Measurements from ENCODE around the gene ENG.

The ENG gene

DNA sequence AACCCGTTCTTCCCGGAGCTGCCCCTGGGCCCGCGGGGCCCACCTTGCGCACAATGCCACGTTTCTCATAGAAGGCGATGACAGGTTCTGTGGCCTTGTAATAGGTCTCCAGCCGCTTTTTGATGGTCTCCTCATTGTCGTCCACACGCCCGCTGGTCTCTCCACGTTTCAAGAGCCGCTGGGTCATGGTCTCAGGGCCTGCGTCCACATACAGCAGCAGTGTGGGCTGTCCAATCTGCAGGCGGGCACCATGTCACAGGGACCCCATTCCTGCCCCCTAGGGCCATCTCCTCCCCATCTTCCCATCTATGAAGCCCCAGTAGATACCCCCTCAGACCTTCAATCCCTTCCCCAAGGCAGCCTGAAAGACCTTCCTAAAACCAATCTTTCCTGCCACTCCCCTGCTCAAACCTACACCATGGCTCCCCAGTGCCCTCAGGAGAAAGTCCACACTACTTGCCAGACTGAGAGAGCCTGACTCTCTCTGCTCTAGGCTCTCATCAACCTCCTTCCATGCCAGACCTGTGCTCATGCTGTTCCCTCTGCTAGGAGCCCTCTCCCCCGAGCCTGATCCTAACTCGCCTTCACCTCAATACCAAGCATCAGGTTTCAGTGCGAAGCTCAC, 13.9 kb upstream of the ENG start:
- in situ Hi-C loops (cut with HindIII; ENCODE audit: low pct_ligation_motif_present, low sequenced_read_pairs): loop anchor here (25.0 kb wide), 1 partner anchor 106 kb away; no protein-coding TSS in a partner anchor
- Histone ChIP-seq H3K4me3 (ENCODE audit: low read depth, low read length) (no peak overlapping the region), H3K27ac (no peak overlapping the region), H3K36me3 (replicated peaks) (peaks cover 14% of the 10 kb centered on the region), H3K27me3 (replicated peaks) (no peaks in the 10 kb centered on the region)
- no peak for DNase-seq
- TF ChIP-seq CTCF (IDR thresholded peaks at IDR 0.05; ENCODE audit: low read depth, low read length, missing control alignments): no peak

GRCh38 chr9:127867356-127868277, 13.2 kb upstream of the ENG start:
- peaks cover 14% of the 10 kb centered on the region for H3K36me3 ChIP-seq (replicated peaks)

GRCh38 chr9:127866535-127866934, 12.1 kb upstream of the ENG start:
- H3K36me3 ChIP-seq (replicated peaks): peaks cover 5% of the 10 kb centered on the region
- H3K27ac ChIP-seq: no peak overlapping the region
- in situ Hi-C loops (cut with HindIII; ENCODE audit: low pct_ligation_motif_present, low sequenced_read_pairs): loop anchor here (25.0 kb wide), 1 partner anchor 104 kb away; no protein-coding TSS in a partner anchor
- no peak for TF ChIP-seq CTCF (IDR thresholded peaks at IDR 0.05; ENCODE audit: low read depth, low read length, missing control alignments)
- no peak overlapping the region for H3K4me3 ChIP-seq (ENCODE audit: low read depth, low read length)
- no peaks in the 10 kb centered on the region for H3K27me3 ChIP-seq (replicated peaks)
- DNase-seq: no peak

More at GRCh38 chr9:127867356-127868277, 13.2 kb upstream of the ENG start:
- in situ Hi-C loops (cut with HindIII; ENCODE audit: low pct_ligation_motif_present, low sequenced_read_pairs): loop anchor here (25.0 kb wide), 1 partner anchor 105 kb away; no protein-coding TSS in a partner anchor
- Histone ChIP-seq H3K27me3 (replicated peaks) (no peaks in the 10 kb centered on the region), H3K27ac (no peak overlapping the region), H3K4me3 (ENCODE audit: low read depth, low read length) (no peak overlapping the region)
- DNase-seq: no peak
- TF ChIP-seq CTCF (IDR thresholded peaks at IDR 0.05; ENCODE audit: low read depth, low read length, missing control alignments): no peak

DNA sequence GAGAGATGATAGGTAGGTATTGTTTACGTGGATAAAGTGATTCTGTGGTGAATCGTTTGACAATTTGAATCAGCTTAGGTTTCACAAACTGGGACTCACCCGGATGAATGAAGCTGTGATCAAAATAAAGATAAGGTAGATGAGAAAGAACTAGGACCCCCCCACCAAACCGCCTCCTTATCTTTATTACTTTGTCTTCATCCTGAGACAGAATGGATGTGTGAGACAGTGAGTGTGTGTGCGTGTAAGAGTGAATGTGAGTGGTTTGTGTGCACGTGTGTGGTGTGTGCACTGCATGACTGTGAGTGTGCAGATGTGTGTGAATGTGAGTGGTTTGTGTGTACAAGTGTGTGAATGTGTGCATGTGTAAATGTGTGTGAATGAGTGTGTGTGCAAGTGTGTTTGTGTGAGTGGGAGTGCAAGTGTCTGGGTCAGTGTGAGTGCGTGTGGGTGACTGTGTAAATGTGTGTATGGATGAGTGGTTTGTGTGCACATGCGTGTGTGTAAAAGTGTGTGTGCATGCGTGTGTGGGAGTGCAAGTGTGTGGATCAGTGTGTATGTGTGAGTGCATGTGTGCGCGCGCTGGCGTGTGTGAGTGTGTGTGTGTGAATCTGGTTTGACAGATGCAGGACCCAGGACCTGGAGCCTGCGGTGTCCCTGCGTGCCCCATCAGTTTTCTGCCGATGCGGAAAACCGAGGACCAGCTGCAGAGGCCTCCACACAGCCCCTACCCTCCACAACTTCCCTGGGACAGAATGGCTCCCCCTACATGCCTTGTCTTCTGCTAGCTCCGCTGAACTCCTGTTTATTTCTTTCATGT, 11.4 kb upstream of the ENG start:
- Histone ChIP-seq H3K4me3 (ENCODE audit: low read depth, low read length) (no peak overlapping the region), H3K27ac (no peak overlapping the region), H3K36me3 (replicated peaks) (peaks cover 3% of the 10 kb centered on the region), H3K27me3 (replicated peaks) (no peaks in the 10 kb centered on the region)
- in situ Hi-C loops (cut with HindIII; ENCODE audit: low pct_ligation_motif_present, low sequenced_read_pairs): loop anchor here (25.0 kb wide), 1 partner anchor 104 kb away; no protein-coding TSS in a partner anchor
- no peak for TF ChIP-seq CTCF (IDR thresholded peaks at IDR 0.05; ENCODE audit: low read depth, low read length, missing control alignments)
- no peak for DNase-seq

DNA sequence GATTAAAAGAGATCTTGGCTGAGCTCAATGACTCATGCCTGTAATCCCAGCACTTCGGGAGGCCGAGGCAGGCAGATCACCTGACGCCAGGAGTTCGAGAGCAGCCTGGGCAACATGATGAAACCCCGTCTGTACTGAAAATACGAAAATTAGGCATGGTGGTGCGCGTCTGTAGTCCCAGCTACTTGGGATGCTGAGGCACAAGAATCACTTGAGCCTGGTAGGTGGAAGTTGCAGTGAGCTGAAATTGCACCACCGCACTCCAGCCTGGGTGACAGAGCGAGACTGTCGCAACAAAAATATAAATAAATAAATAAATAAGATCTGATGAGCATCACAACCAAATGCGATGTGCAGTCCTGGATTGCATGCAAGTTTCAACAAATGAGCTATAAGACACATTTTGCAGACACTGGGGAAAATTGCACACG, 8.7 kb upstream of the ENG start:
- in situ Hi-C loops (cut with HindIII; ENCODE audit: low pct_ligation_motif_present, low sequenced_read_pairs): loop anchor here (25.0 kb wide), 1 partner anchor 101 kb away; no protein-coding TSS in a partner anchor
- H3K4me3 ChIP-seq (ENCODE audit: low read depth, low read length): no peak overlapping the region
- no peaks in the 10 kb centered on the region for H3K27me3 ChIP-seq (replicated peaks)
- no peak for TF ChIP-seq CTCF (IDR thresholded peaks at IDR 0.05; ENCODE audit: low read depth, low read length, missing control alignments)
- DNase-seq: no peak
- no peaks in the 10 kb centered on the region for H3K36me3 ChIP-seq (replicated peaks)
- no peak overlapping the region for H3K27ac ChIP-seq

Data from brain microvascular endothelial cell (primary cell).